Jurkat, Clone E6-1 (cell line): ENCODE results near the gene RAPGEF2.
"Not testable (repeated sequence)": the region's sequence is repeated elsewhere in the genome, so short reads cannot be mapped to it uniquely, and the experiment has no call there.

Experiments
- DNase-seq: peaks from one replicate; pipeline ENCODE4 v3.0.0-alpha.2; 2011; ENCODE audit warnings: low read depth, low spot score
- H3K4me3 ChIP-seq: 2 replicates; pipeline ENCODE4 v1.5.1; 2011; ENCODE audit warnings: mild to moderate bottlenecking, low read length, control low read depth, moderate library complexity

Gene RAPGEF2

DNA sequence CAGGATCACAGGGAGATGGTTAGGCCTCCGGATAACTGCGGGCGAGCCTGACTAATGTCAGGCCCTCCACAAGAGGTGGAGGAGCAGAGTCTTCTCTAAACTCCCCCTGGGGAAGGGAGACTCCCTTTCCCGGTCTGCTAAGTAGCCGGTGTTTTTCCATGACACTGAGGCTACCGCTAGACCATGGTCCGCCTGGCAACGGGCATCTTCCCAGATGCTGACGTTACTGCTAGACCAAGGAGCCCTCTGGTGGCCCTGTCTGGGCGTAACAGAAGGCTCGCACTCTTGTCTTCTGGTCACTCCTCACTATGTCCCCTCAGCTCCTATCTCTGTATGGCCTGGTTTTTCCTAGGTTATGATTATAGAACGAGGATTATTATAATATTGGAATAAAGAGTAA is 213.0 kb downstream of the RAPGEF2 start:
- DNase-seq, H3K4me3 ChIP-seq: not testable (repeated sequence)

DNA sequence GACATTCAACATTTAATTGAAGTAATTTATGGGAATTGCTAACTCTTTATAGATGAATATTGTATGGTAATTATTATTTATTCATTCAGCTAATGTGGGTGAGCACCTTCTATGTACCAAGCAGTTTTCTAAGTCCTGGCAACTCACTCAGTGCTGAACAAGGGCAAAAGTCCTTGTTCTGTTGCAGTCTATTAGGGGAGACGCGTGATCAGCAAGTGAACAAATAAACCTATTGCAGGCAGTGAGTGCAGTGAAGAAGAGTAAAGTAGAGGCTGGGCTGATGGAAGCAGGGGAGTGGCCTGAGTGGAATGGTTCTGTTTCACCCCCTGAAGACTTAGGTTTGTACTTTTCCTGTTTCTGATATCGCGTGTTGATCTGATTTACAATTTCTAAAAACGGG is 214.3 kb downstream of the RAPGEF2 start:
- no peak for DNase-seq
- no peak overlapping the region for H3K4me3 ChIP-seq

DNA sequence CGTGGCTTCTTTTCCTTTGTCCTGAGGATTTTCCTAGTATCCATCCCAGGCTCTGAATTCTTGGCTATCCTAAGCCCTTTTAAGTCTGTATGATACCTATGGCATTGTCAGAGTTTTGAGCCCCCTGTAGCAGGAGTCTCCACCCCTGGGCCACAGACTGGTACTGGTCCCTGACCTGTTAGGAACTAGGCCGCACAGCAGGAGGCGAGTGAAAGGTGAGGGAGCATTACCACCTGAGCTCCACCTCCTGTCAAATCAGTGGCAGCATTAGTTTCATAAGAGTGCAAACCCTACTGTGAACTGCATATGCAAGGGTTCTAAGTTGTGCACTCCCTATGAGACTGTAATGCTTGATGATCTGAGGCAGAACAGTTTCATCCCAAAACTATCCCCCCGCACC is 216.1 kb downstream of the RAPGEF2 start:
- DNase-seq: no peak
- no peak overlapping the region for H3K4me3 ChIP-seq

DNA sequence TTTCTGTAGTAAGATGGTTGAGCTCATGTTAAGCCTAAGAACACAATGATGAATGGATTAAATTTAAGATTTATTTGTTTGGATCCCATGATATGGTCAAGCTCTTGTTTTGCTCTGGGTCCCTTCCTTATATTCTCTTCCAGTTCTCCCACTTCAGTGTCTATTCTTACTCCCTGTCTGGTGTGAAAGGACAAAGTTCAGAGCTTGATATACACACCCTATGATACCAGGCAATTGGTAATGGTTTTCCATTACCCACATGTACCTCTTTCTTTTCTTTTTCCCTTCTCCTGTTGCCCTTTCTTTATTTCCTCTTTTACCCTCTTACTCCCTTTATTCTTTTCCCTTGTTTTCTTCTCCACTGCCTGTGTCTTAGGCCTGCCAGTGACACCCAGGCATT is 223.6 kb downstream of the RAPGEF2 start:
- H3K4me3 ChIP-seq: no peak overlapping the region
- DNase-seq: no peak

DNA sequence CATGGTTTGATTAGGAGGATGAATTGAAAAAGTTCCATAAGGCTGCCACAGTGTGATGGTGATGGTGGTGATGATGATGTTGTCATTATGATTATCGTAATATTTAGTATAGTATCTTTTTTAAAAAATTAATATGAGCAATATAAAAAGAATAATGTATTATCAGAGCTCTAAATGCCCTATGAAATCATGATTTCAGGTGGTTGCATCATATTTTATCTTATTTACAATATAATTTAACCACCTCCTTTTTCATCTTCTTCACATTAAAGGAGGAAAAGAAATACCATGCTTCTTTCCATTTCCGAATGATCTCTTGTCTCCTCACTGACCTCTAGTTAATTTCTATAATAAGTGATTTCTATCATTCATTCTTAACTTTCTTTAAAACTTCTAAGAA is 225.9 kb downstream of the RAPGEF2 start:
- no peak overlapping the region for H3K4me3 ChIP-seq
- DNase-seq: no peak

DNA sequence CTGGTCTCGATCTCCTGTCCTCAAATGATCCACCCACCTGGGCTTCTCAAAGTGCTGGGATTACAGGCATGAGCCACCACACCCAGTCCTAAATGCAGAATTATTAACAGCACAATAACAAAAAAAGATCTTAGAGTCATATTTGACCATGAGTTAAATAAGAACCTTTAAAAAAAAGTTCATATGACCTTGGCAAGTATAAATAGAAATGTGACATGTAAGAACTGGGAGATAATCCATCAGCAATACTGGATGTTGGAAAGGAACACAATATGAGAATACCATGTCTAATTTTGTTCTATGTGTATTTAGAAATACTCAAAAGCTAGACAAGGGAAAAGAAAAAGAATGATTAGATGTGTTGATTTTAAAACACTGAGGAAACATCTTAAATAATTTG is 231.6 kb downstream of the RAPGEF2 start:
- no peak overlapping the region for H3K4me3 ChIP-seq
- DNase-seq: no peak

DNA sequence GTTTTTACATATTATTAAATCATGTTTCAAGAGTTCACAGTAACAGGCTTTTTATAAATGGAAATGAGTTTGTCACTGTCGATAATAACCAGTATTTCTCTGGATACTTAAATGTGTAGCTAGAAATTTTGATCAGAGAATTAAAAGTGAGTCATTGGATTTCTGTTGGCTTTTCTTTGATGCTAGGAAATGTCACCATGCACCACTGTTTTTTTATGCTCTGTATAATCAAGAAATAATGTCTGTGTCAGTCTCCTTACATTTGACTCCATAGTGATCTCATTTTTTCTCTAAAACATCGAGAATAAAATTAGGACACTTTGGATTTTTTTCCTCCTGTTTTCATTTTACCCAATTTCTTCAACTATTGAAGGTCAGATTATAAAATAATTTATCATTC is 234.2 kb downstream of the RAPGEF2 start:
- DNase-seq: no peak
- no peak overlapping the region for H3K4me3 ChIP-seq

DNA sequence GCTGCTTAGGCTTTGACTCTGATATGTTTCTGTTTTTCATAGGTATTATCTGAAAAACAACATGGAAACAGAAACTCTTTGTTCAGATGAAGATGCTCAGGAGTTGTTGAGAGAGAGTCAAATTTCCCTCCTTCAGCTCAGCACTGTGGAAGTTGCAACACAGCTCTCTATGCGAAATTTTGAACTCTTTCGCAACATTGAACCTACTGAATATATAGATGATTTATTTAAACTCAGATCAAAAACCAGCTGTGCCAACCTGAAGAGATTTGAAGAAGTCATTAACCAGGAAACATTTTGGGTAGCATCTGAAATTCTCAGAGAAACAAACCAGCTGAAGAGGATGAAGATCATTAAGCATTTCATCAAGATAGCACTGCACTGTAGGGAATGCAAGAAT is 238.6 kb downstream of the RAPGEF2 start:
- no peak overlapping the region for H3K4me3 ChIP-seq
- no peak for DNase-seq

DNA sequence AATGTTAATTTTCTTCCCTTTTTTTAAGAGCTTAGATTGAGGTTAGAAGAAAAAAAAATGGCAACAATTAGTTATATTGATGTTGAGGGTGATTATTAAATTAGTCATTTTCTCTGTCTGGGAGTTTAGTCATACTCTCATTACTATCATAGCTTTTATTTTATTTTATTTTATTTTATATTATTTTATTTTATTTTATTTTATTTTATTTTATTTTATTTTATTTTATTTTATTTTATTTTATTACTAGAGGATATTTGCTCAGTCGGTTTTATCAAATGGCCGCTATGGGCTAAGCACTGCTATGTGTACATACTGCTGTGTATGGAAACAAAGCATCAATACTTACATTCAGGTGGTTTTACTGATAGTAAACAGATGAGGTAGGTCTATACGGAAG is 239.5 kb downstream of the RAPGEF2 start:
- no peak for DNase-seq
- H3K4me3 ChIP-seq: no peak overlapping the region

DNA sequence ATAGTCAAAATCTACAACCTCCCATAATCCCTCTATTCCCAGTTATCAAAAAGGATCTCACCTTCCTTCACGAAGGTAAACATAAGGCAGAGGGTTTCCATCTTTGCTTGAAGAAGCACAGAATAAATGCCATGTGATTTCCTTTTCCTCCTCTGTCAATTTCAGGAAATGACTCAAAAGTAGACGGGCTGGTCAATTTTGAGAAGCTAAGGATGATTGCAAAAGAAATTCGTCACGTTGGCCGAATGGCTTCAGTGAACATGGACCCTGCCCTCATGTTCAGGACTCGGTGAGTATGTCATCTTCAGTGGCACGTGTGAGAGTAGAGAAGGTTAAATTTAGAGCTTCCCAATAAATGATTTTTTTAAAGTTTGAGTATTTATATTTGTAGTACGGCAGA is 240.2 kb downstream of the RAPGEF2 start:
- no peak overlapping the region for H3K4me3 ChIP-seq
- DNase-seq: no peak

DNA sequence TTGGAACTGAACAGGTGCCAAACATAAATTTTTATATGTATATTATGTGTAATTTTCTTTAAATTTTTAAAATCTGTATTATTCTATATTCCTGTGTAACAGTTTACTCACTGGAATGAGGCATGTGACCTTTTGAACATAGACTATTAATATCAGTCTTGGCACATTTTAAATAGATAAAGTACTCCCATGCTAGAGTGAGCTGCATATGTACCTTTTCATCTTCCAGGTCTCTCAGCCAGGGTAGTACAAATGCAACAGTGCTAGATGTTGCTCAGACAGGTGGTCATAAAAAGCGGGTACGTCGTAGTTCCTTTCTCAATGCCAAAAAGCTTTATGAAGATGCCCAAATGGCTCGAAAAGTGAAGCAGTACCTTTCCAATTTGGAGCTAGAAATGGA is 242.0 kb downstream of the RAPGEF2 start:
- no peak for DNase-seq
- no peak overlapping the region for H3K4me3 ChIP-seq

DNA sequence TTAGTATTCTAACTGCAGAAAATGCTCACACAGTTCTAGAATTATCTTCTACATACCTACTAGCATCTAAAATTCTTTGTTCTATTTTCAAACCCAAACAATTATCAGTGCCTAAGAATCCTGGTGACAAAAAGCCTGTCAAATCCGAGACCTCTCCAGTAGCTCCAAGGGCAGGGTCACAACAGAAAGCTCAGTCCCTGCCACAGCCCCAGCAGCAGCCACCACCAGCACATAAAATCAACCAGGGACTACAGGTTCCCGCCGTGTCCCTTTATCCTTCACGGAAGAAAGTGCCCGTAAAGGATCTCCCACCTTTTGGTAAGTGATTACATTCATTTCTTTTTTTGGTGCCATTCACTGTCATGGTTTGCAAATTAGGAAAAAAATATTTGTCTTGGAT is 243.8 kb downstream of the RAPGEF2 start:
- no peak overlapping the region for H3K4me3 ChIP-seq
- no peak for DNase-seq

DNA sequence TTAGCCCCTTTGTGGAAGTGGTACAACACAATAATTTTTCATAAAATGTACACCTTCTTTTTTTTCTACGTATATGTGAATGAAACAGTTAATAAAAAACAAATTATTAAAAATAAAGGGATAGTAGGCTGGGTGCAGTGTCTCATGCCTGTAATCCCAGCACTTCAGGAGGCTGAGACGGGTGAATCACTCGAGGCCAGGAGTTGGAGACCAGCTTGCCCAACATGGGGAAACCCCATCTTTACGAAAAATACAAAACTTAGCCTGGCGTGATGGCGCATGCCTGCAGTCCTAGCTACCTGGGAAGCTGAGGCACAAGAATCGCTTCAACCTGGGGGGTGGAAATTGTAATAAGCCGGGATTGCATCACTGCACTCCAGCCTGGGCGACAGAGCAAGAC is 244.9 kb downstream of the RAPGEF2 start:
- no peak overlapping the region for H3K4me3 ChIP-seq
- DNase-seq: no peak

DNA sequence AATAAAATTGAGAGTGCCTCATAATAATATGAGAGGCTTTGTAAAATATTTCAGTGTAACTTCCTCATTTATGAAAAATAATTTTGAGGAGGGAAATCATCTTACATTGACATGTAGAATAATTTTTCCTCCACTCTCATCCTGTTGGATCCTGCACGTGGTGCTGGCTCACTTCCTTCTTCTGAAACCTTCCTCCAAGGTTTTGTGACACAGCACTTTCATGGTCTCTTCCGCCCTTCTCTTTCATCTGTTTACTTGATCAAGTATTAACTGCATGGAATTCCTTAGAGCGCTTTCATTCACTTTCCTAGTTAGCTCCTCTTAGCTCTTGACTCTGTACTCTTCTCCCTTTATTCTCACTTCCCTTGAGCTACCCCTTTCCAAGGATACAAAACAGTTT is 246.5 kb downstream of the RAPGEF2 start:
- H3K4me3 ChIP-seq: no peak overlapping the region
- no peak for DNase-seq

DNA sequence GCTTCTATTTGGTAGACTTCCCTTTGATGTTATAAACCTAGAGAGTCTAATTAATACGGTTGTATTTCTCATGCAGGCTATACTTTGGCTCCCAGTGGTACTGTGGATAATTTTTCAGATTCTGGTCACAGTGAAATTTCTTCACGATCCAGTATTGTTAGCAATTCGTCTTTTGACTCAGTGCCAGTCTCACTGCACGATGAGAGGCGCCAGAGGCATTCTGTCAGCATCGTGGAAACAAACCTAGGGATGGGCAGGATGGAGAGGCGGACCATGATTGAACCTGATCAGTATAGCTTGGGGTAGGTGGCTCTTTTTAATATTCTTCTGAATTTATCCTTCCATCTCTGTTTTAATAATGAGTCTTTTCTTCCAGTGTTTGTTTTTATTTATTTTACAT is 249.7 kb downstream of the RAPGEF2 start:
- H3K4me3 ChIP-seq: no peak overlapping the region
- DNase-seq: no peak

DNA sequence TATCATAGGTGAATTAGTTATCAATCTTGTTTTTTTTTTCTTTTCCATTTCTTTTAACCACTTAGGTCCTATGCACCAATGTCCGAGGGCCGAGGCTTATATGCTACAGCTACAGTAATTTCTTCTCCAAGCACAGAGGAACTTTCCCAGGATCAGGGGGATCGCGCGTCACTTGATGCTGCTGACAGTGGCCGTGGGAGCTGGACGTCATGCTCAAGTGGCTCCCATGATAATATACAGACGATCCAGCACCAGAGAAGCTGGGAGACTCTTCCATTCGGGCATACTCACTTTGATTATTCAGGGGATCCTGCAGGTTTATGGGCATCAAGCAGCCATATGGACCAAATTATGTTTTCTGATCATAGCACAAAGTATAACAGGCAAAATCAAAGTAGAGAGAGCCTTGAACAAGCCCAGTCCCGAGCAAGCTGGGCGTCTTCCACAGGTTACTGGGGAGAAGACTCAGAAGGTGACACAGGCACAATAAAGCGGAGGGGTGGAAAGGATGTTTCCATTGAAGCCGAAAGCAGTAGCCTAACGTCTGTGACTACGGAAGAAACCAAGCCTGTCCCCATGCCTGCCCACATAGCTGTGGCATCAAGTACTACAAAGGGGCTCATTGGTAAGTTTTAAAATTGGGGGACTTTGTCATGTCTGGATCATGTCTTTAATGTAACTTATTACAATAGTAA is 250.7 kb downstream of the RAPGEF2 start:
- DNase-seq: no peak
- H3K4me3 ChIP-seq: no peak overlapping the region

DNA sequence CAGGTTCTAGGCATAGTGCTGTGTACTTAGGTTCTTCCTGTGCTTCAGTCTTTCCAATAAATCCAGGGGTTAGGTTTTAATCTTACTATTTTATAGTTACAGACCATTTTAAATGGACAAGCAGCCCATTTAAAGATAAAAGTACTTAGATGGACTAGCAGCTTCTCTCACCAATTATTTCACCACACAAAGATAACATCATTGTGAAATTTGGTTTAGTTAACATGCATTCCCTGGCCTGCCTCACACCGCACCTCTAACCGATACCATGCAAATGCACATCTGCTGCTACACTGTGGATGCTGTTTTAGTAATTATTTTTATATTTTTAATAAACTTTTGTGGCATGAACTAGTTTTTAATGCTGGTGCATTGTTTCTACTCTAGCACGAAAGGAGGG is 252.6 kb downstream of the RAPGEF2 start:
- no peak overlapping the region for H3K4me3 ChIP-seq
- no peak for DNase-seq

DNA sequence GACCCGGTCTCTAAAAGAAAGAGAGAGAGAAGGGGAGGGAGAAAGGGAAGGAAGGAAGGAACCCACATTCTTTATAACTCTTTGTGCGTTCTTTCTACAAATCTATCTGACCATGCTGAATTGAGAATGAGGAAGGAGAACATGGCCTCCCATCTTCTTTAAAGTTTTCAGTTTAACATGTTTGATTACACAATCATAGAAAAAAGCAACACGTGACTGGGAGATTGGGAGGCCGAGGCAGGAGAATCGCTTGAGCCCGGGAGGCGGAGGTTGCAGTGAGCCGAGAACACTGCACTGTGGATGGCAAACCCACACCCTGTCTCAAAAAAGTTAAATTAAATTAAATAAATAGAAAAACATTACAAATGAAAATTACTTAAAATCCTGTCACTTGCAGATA is 254.5 kb downstream of the RAPGEF2 start:
- no peak for DNase-seq
- H3K4me3 ChIP-seq: no peak overlapping the region

DNA sequence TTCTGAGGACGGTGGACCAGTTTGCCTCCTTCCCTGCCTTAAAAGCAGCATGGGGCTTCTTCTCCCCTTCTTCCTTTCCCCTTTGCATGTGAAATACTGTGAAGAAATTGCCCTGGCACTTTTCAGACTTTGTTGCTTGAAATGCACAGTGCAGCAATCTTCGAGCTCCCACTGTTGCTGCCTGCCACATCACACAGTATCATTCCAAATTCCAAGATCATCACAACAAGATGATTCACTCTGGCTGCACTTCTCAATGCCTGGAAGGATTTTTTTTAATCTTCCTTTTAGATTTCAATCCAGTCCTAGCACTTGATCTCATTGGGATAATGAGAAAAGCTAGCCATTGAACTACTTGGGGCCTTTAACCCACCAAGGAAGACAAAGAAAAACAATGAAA is 255.3 kb downstream of the RAPGEF2 start:
- no peak overlapping the region for H3K4me3 ChIP-seq
- no peak for DNase-seq

DNA sequence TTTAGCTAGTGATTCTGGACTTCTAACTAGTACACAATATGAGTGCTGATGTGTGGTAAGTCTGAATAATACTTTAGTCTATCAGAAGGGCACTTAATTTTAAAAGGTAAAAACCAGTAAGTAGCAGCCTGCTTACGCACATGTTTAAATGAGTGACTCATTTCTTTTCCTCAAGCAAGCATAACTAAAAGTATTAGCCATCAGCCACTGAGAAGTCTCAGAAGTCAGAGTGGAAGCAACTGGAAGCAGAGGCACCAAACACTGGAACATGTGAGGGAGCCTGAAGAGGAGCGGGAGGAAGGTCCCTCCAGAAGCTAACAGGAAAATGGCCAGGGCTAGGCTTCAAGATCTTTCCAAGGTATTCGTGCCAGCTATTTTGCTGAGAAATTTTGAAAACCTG is 257.7 kb downstream of the RAPGEF2 start:
- no peak for DNase-seq
- no peak overlapping the region for H3K4me3 ChIP-seq

DNA sequence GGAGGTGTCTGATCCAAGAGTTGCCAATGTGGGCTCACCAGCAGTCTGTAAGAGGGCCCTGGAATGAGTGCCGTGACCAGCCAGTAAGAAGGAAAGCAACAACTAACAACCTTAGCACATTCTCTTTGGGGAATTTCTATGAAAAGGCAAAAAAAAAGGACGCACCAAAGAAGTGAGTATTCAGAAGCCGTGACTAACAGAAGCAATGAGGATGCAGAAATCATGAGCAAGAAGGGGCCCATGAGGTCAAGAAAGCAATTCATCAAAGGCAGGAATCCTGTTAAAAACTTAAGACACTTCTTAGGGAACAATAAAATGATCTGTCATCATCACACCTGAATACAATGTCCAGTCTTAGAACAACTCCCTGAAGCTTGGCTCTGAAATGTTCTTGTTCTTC is 260.5 kb downstream of the RAPGEF2 start:
- no peak overlapping the region for H3K4me3 ChIP-seq

More for the DNA sequence above, 260.5 kb downstream of the RAPGEF2 start:
- DNase-seq: no peak
